Activated CD4-positive, alpha-beta T cell treated with anti-CD3 and anti-CD28 coated beads for 24 hours (primary cell): Measurements from ENCODE around the gene RAD50.
"Not testable (repeated sequence)": the region's sequence is repeated elsewhere in the genome, so short reads cannot be mapped to it uniquely, and the experiment has no call there.

ENCODE experiments used
- DNase-seq, 2 donors: peaks; one replicate each; pipeline ENCODE4 v3.0.0-alpha.2; 2020; ENCODE audit warnings: low read depth in 2 of 2

RAD50 gene

DNA sequence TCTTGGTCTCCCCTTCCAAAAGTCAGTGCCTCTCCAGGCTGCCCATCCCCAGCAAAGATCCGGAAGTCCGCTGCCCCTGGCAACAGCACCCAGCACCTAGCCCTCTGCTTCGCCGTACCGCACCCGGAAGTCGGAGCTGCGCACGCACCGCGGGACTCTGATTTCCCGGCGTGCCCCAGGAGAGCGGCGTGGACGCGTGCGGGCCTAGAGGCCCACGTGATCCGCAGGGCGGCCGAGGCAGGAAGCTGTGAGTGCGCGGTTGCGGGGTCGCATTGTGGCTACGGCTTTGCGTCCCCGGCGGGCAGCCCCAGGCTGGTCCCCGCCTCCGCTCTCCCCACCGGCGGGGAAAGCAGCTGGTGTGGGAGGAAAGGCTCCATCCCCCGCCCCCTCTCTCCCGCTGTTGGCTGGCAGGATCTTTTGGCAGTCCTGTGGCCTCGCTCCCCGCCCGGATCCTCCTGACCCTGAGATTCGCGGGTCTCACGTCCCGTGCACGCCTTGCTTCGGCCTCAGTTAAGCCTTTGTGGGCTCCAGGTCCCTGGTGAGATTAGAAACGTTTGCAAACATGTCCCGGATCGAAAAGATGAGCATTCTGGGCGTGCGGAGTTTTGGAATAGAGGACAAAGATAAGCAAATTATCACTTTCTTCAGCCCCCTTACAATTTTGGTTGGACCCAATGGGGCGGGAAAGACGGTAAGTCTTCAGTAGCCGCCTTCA, at the start of gene RAD50:
TSS of gene RAD50 (plus strand) at position 215 of the 715 bp plus-strand sequence. CDS start at position 563, 348 bp downstream.
- DNase-seq: peak; percentile 84 to 92

DNA sequence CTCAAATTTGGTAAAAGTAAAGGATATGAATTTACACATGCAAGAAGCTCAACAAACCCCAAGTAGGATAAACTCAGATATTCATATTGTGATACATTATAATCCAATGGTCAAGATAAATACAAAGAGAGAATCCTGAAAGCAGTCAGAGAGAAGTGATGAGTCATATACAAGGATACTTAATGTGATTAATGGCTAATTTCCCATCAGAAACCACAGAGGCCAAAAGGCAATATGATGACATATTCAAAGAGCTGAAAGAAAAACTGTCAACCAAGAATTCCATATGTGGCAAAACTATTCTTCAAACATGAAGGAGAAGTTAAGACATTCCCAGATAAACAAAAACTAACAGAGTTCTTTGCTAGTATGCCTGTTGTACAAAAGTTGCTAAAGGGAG, 46.7 kb upstream of the RAD50 start:
- DNase-seq: no peak

DNA sequence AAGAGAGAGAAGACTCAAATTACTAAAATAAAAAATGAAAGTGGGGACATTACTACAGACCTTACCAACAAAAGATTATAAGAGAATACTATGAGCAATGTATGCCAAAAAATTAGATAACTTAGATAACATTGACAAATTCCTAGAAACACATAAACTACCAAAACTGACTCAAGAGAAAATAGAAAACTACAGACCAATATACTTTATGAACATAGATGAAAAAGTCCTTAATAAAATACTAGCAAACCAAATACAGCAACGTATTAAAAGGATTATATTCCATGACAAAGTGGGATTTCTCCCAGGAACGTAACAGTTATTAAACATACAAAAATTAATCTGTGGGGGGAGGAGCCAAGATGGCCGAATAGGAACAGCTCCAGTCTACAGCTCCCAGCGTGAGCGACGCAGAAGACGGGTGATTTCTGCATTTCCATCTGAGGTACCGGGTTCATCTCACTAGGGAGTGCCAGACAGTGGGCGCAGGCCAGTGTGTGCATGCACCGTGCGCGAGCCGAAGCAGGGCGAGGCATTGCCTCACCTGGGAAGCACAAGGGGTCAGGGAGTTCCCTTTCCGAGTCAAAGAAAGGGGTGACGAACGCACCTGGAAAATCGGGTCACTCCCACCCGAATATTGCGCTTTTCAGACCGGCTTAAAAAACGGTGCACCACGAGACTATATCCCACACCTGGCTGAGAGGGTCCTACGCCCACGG, 43.0 kb upstream of the RAD50 start:
- not testable (repeated sequence) for DNase-seq

- DNase-seq: not testable (repeated sequence)
These were observed 34.7 kb upstream of the RAD50 start for GRCh38 chr5:132522067-132522466.

GRCh38 chr5:132524877-132525276, 31.9 kb upstream of the RAD50 start:
- DNase-seq: not testable (repeated sequence)

GRCh38 chr5:132525299-132525724, 31.5 kb upstream of the RAD50 start:
- DNase-seq: no peak

- DNase-seq: peak in 1 of 2 donors; percentile 50
These were observed 30.3 kb upstream of the RAD50 start for GRCh38 chr5:132526290-132526973.

DNA sequence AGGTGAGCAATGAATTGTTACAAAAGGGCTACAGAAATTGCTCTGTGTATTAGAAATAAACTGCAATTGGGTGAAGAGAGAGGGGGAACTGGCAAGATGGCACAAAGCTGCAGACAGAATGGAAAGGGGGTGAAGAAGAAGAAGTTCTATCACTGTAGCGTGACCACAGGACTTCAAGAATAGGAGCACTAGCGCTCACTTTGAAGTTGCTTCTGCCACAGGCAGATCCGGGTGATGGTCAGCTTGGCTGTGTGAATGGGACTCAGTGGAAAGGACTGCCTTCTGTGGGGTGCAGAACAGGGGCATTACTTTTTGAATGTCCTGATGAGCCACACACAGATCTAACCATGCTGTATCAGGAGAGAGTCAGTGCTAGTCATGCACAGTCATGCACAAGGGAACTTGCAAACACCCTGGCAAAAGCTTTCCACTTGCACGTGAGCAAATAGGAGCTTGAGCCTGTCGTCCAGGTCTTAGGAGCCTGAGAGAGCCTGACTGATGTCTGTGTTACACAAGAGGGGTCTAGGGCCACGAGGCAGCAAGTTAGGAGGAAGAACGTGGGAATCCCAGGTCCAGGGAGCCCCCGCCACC, 29.7 kb upstream of the RAD50 start:
- no peak for DNase-seq

DNA sequence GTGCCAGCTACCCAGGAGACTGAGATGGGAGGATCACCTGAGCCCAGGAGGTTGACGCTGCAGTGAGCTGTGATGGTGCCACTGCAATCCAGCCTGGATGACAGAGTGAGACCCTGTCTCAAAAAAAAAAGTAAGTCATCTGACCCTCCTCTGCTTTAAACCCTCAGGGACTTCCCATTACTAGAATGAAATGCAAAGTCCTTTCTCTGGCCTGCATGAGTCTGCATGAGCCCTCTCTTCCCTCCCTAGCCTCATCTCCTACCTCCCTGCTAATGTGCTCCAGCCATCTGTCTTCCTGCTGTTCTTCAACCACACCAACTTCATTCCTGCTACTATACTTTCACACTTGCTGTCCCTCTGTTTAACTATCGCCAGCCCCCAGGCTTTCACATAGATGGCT, 28.8 kb upstream of the RAD50 start:
- no peak for DNase-seq

DNA sequence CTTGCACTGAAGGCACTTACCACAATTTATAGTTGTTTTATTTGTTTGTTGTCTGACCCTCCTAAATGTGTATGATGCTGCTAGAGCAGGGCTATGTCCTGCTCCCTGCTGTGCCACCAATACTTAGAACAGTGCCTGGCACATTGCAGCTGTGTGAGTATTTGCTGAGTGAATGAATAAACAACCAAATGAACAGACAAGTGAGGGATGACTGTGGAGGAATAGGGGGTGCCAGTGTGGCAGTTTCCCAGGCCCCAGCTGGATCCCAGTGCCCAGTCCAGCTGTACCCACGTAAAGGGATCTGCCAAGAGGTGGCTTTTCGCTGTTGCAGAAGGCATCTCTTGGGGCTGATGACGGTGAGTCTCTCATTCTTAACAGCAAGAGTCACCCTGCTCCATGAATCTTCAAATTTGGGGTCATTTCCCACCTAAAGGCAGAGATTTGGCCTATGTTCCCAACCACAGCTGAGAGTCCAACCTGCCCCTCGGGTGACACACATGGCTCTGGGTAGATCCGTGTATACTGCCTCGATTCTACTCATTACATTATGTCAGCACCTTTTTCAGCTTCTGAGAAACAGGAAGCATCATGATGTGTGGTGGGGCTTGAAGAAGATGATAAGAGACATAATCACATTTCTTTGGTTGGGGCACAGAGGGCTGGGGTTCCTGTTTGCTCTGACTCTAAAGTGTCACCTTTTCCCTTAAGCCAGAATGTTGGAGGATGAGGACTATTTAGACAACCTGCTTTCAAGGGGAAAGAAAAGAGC, 27.7 kb upstream of the RAD50 start:
- DNase-seq: no peak

GRCh38 chr5:132530946-132531345, 25.8 kb upstream of the RAD50 start:
- DNase-seq: no peak

DNA sequence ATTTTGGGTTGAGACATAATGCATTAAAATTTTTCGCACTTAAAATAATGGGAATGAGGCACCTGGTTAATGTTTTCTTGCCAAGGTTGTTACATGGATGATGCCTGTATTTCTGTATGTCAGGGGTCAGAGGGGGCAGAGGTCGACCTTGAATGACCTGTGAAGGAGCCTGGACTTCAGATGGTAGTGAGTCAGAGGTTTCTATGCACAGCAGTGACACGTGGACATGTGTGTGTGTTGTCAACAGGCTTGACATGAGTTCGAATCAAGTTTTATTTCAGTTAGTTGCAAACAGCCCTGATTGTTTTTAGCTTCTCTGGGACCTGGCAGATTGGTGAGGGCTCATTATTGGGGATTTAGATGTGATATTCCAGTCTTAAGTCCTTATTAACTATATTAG, 17.1 kb upstream of the RAD50 start:
- no peak for DNase-seq

GRCh38 chr5:132540149-132540548, 16.6 kb upstream of the RAD50 start:
- DNase-seq: no peak

DNA sequence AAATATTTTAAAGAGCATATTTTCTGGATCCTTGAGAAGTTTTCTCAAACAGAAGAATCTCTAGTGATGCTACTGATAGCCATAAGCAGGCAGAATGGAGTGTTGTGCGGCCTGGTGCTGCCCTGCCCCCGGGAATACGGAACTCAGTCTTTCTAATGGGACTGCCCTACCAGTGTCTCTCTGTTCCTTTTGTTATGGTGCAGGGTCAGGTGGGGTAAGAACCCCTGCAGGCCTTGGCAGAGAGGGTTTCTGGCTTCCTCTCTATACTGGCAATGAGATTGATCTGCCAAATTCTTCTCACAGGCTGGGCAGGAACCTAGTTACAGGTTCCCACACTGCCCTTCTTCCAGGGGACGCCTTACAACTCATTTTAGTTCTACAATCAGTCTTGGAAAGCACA, 16.0 kb upstream of the RAD50 start:
- DNase-seq: no peak

DNA sequence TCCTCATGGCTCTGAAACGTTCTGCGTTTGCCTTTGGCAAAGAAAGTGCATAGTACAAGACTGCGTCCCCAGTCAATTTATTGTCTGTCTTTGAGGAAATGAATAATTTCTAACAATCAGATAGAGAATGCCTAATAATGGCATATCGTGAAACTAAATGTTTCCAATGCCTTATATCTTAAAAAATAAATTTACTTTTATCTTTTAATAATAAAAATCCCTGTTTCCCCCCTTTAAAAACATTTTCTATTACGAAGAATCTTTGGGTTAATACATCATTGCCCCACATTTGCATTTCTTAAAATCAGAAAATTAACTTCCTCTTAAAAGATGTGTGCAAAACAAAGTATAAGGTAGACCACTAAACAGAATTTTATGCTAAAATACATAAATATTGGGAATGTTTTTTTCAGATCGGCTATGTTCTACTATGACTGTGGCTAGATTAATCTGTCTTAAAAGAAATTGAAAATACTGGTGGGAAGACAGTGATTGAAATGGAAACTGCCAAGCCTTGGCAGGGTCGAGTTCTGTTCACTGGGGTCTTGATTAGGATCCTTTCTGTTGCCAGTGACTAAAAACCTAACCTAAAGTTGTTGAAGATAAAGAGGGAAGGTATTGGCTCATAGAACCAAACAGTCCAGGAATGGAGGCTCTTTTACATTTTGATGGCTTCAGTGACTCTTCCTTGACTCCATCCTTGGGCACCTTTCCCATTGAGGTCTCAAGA, 13.1 kb upstream of the RAD50 start, which contains the start of gene IL5:
TSS of gene IL5 (minus strand) at position 51 of the 730 bp plus-strand sequence. CDS start at position 7, 44 bp downstream.
- DNase-seq: no peak

GRCh38 chr5:132546108-132546507, 10.7 kb upstream of the RAD50 start:
- DNase-seq: peak; percentile 20 to 49

- DNase-seq: no peak
These were observed 9.5 kb upstream of the RAD50 start for GRCh38 chr5:132547269-132547668.

DNA sequence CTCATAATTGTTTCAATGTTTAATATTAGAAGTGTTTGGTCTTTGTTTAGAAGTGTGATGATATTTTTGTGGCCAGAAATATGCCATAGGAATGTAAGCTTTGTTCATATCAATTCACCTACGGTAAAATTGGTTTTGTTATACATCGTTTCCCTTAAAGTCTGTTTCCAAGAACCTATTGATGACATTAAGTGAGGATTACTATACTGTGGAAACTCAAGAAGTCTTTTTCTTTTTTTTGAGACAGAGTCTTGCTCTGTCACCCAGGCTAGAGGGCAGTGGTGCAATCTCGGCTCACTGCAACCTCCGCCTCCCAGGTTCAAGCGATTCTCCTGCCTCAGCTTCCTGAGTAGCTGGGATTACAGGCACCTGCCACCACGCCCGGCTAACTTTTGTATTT, 7.9 kb upstream of the RAD50 start:
- not testable (repeated sequence) for DNase-seq

DNA sequence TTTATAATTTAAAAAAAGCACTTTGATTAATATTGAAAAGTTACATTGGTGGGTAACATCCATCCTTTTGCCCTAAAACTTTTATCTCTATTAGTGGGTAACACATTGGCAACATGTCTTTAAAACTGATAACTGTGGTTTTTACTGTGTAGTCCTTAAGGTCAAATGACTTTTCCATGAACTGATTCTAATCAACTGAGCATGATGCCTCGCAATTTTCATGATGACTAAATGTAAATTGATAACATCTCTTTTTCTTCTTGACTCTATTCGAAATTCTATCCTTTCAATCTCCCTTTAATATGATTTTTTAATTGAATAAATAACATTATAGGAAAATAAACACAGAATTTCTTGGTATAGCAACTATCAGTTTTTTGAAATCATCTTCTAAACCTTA, 7.2 kb upstream of the RAD50 start:
- DNase-seq: no peak

DNA sequence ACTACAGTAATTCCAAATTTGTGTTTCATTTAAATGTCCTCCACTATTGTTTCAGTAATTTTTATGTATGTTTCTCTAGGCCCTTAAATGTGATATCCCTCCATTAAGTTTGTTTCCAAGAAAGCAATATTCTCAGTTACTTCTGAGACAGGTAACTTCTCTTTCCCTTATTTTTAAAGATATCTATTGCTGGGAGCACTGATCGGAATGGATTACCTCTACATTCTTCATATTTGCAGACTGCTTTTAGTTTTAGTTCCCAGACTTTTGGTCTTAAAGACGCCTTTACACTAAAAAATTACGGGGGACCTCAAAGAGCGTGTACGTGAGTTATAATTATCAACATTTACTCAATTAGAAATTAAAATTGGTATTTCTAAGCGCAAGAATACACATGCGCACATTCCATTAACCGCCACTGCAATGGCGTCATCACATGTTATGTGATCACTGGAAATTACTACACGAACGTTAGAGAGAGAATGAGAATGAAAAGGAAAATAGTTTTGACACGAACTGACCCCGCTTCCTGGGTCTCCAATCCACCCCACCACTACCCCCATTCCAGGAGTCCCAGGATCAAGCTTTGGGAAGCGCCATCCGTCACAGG, 519 bp upstream of the RAD50 start:
- no peak for DNase-seq
